Thyroid gland (tissue), 4 donors: ENCODE data around the gene ZNF383. TPM values are rescaled to one million over a fixed set of nuclear protein-coding genes. Genes with fewer than 3 reads are reported as not detected.
A peak's percentile ranks its signal among the peaks of the same experiment; 100 is the strongest.
"Not testable (repeated sequence)": the region's sequence is repeated elsewhere in the genome, so short reads cannot be mapped to it uniquely, and the experiment has no call there.

Experiments used
- DNase-seq, 2 donors: peaks; one replicate each; pipeline ENCODE4 v3.0.0-alpha.2; 2019
- H3K27ac ChIP-seq, 3 donors: fragments of 200-600 bp; sonication (generic); 1 replicate in 2 of 3; 2 replicates in 1 of 3; pipeline ENCODE4 v1.5.1; 2016 to 2019; ENCODE audit warnings: mild to moderate bottlenecking in 1 of 3, moderate library complexity in 1 of 3
- H3K27me3 ChIP-seq: fragments of 200-600 bp; sonication (generic); one replicate; pipeline ENCODE4 v1.5.1; 2019
- H3K36me3 ChIP-seq, 2 donors: fragments of 200-600 bp; sonication (generic); one replicate each; pipeline ENCODE4 v1.5.1; 2016 to 2019
- H3K4me1 ChIP-seq, 2 donors: fragments of 200-600 bp; sonication (generic); one replicate each; pipeline ENCODE4 v1.5.1; 2017 to 2019
- H3K4me3 ChIP-seq, 3 donors: fragments of 200-600 bp; sonication (generic); replicated peaks in 1 of 3; 1 replicate in 2 of 3; 2 replicates in 1 of 3; pipeline ENCODE4 v1.5.1; 2016; ENCODE audit warnings: mild to moderate bottlenecking in 1 of 3
- H3K9me3 ChIP-seq: fragments of 200-600 bp; sonication (generic); one replicate; pipeline ENCODE4 v1.5.1; 2017
- CTCF ChIP-seq, 6 experiments: fragments of 200-600 bp in 3 of 6; fragments of 450-650 bp in 3 of 6; sonication (generic) in 3 of 6; IDR thresholded peaks; one replicate each; pipeline ENCODE4 v1.5.1; 2016 to 2019; ENCODE audit warnings: antibody characterized with exemption in 6 of 6, mild to moderate bottlenecking in 2 of 6, inconsistent platforms in 1 of 6, moderate library complexity in 1 of 6
- POLR2A ChIP-seq, 2 donors: fragments of 450-650 bp; IDR thresholded peaks; one replicate each; pipeline ENCODE4 v1.6.1; 2017; ENCODE audit warnings: antibody characterized with exemption in 2 of 2, mild to moderate bottlenecking in 2 of 2, moderate library complexity in 1 of 2
- whole genome bisulfite sequencing, 2 donors: methylation state at CpG; one replicate each; pipeline ENCODE4 v1.1.5; 2017; 5-methylcytosine and 5-hydroxymethylcytosine counted together
- intact Hi-C: fragments of 100-400 bp; cut with DNase I; formaldehyde crosslinking; loops from one replicate; pipeline ENCODE4 v1.15.1; 2023
- total RNA-seq, 4 donors: library from RNA; depleted of rRNA; stranded (reverse); fragments of >200 nt; gene quantifications; one replicate each; pipeline ENCODE4 v1.2.3, GENCODE V29; 2016

ZNF383 gene
- total RNA-seq, 4 donors from 2014 or later, result 8.3 to 14.3 (median 11.3) TPM

- Histone ChIP-seq H3K4me1 (no peaks in the 10 kb centered on the region), H3K36me3 (peaks cover 35 to 37% of the 10 kb centered on the region in 2 donors), H3K9me3 (no peaks in the 10 kb centered on the region), H3K27me3 (no peaks in the 10 kb centered on the region), H3K4me3 (no peak overlapping the region), H3K27ac (no peak overlapping the region)
- 31 to 39% methylated on average over 12 of the region's 12 CpGs for WGBS, 2 donors
- DNase-seq, result peak; percentile 68 to 72
- intact Hi-C loops, result loop anchor here (5.0 kb wide), 1 partner anchor 256 kb away; no protein-coding TSS in a partner anchor
- TF ChIP-seq POLR2A (IDR thresholded peaks at IDR 0.05), result no peak
- peak; percentile 64 to 86 (median 80) for TF ChIP-seq CTCF (IDR thresholded peaks at IDR 0.05)
Observed at GRCh38 chr19:37227996-37228395, 10.0 kb downstream of the ZNF383 start.

GRCh38 chr19:37243206-37243632, 25.2 kb downstream of the ZNF383 start:
- H3K4me1 ChIP-seq, result no peaks in the 10 kb centered on the region
- intact Hi-C loops, result no loop called here
- no peaks in the 10 kb centered on the region for H3K27me3 ChIP-seq
- no peak overlapping the region for H3K4me3 ChIP-seq
- DNase-seq, result no peak
- peaks cover 10% of the 10 kb centered on the region for H3K9me3 ChIP-seq
- no peak for TF ChIP-seq POLR2A (IDR thresholded peaks at IDR 0.05)
- no peak for TF ChIP-seq CTCF (IDR thresholded peaks at IDR 0.05)
- peaks cover 50 to 54% of the 10 kb centered on the region in 2 donors for H3K36me3 ChIP-seq
- H3K27ac ChIP-seq, result no peak overlapping the region
- WGBS, 2 donors, result 99 to 100% methylated on average over 4 of the region's 4 CpGs

- Histone ChIP-seq H3K27me3 (no peaks in the 10 kb centered on the region), H3K27ac (no peak overlapping the region), H3K4me3 (peak overlapping the region; percentile 46 to 81 (median 68)), H3K36me3 (no peaks in the 10 kb centered on the region), H3K4me1 (peaks cover 3 to 7% of the 10 kb centered on the region in 2 donors), H3K9me3 (no peaks in the 10 kb centered on the region)
- intact Hi-C loops, result no loop called here
- TF ChIP-seq POLR2A (IDR thresholded peaks at IDR 0.05) (peak; percentile 56 to 83), CTCF (IDR thresholded peaks at IDR 0.05) (no peak)
- DNase-seq, result peak; percentile 95
- 0 to 2% methylated on average over 13 to 22 of the region's 39 CpGs for WGBS, 2 donors
Observed at GRCh38 chr19:37251308-37252229, 33.6 kb downstream of the ZNF383 start.

- H3K4me3 ChIP-seq, H3K4me1 ChIP-seq, intact Hi-C loops, H3K36me3 ChIP-seq, H3K27me3 ChIP-seq, H3K27ac ChIP-seq, H3K9me3 ChIP-seq, DNase-seq: not testable (repeated sequence)
- WGBS, 2 donors, result 89 to 100% methylated on average over 1 of the region's 1 CpG
Observed at GRCh38 chr19:37263028-37263427, 45.0 kb downstream of the ZNF383 start.

- H3K4me1 ChIP-seq, H3K4me3 ChIP-seq, H3K27ac ChIP-seq, H3K27me3 ChIP-seq, intact Hi-C loops, DNase-seq, H3K9me3 ChIP-seq, H3K36me3 ChIP-seq: not testable (repeated sequence)
- 91 to 98% methylated on average over 9 of the region's 12 CpGs for WGBS, 2 donors
Observed at GRCh38 chr19:37267005-37267404, 49.0 kb downstream of the ZNF383 start.

- H3K27me3 ChIP-seq, H3K27ac ChIP-seq, intact Hi-C loops, H3K36me3 ChIP-seq, H3K4me1 ChIP-seq, H3K4me3 ChIP-seq, H3K9me3 ChIP-seq: not testable (repeated sequence)
- WGBS, 2 donors, result 45 to 69% methylated on average over 4 of the region's 4 CpGs
- DNase-seq, result peak; percentile 25 to 47
Observed at GRCh38 chr19:37267755-37268154, 49.7 kb downstream of the ZNF383 start.

GRCh38 chr19:37280656-37281055, 62.6 kb downstream of the ZNF383 start:
- H3K36me3 ChIP-seq, H3K27ac ChIP-seq, intact Hi-C loops, H3K27me3 ChIP-seq, DNase-seq, H3K4me1 ChIP-seq, H3K9me3 ChIP-seq, H3K4me3 ChIP-seq: not testable (repeated sequence)
- 98 to 99% methylated on average over 6 to 17 of the region's 30 CpGs for WGBS, 2 donors

GRCh38 chr19:37284020-37284419, 66.0 kb downstream of the ZNF383 start:
- H3K9me3 ChIP-seq, H3K4me1 ChIP-seq, H3K27me3 ChIP-seq, DNase-seq, intact Hi-C loops, H3K4me3 ChIP-seq, H3K27ac ChIP-seq, H3K36me3 ChIP-seq: not testable (repeated sequence)
- no CpG with 5 or more reads among the region's 37 CpGs for WGBS, 2 donors

GRCh38 chr19:37289229-37289628, 71.2 kb downstream of the ZNF383 start:
- DNase-seq, result peak in 1 of 2 donors; percentile 30
- H3K27me3 ChIP-seq, H3K4me3 ChIP-seq, H3K9me3 ChIP-seq, H3K4me1 ChIP-seq, H3K27ac ChIP-seq, intact Hi-C loops, H3K36me3 ChIP-seq: not testable (repeated sequence)
- WGBS, 2 donors, result 94 to 95% methylated on average over 35 to 37 of the region's 39 CpGs
